Measurements from ENCODE around the gene SCGB1D4.

DNA sequence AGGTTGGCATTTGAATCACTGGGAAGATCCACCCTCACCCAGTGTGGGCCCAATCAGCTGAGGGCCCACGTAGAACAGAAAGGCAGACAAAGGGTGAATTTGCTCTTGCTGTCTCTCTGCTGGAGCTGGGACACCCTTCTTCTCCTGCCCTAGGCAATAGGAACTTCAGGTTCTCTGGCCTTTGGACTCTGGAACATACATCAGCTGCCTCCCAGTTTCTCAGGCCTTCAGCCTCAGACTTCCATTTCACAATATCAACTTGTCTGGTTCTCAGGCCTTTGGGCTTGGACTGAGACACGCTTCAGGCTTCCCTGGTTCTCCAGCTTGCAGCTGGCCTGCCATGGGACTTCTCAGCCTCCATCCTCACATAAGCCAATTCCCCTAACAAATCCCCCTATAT is 23.6 kb upstream of the SCGB1D4 start:
- TF ChIP-seq, protein P1, sequence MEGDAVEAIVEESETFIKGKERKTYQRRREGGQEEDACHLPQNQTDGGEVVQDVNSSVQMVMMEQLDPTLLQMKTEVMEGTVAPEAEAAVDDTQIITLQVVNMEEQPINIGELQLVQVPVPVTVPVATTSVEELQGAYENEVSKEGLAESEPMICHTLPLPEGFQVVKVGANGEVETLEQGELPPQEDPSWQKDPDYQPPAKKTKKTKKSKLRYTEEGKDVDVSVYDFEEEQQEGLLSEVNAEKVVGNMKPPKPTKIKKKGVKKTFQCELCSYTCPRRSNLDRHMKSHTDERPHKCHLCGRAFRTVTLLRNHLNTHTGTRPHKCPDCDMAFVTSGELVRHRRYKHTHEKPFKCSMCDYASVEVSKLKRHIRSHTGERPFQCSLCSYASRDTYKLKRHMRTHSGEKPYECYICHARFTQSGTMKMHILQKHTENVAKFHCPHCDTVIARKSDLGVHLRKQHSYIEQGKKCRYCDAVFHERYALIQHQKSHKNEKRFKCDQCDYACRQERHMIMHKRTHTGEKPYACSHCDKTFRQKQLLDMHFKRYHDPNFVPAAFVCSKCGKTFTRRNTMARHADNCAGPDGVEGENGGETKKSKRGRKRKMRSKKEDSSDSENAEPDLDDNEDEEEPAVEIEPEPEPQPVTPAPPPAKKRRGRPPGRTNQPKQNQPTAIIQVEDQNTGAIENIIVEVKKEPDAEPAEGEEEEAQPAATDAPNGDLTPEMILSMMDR (IDR thresholded peaks at IDR 0.05) = no peak
- no peak for TF ChIP-seq POLR2A (IDR thresholded peaks at IDR 0.05)
- no peak for TF ChIP-seq POLR2AphosphoS5 (IDR thresholded peaks at IDR 0.05; ENCODE audit: insufficient read depth in 1 of 2, low read depth in 1 of 2)

Data from vagina (tissue), 2 donors.